DMS114 treated with DMSO at 0.1 percent for 48 hours (cell line): ENCODE results near the gene SPNS1.

Experiments
- DNase-seq: peaks from one replicate; lab custom pipeline; 2025; ENCODE audit not compliant: unreplicated experiment; lab: John Stamatoyannopoulos, UW

The SPNS1 gene

GRCh38 chr16:29025218-29025617 is 50.6 kb downstream of the SPNS1 start:
- no peak for DNase-seq

DNA sequence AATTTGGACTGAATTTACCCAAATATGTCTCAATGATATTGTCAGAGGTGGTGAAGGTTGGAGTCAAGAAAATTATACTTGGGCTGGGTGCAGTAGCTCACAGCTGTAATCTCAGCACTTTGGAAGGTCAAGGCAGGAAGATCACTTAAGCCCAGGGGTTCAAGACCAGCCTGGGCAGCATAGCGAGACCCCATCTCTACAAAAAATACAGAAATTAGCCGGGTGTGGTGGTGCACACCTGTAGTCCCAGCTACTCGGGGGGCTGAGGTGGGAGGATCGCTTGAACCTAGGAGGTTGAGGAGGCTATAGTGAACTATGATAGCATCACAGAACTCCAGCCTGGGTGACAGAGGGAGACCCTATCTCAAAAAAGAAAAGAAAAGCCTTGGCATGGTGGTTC is 51.2 kb downstream of the SPNS1 start:
- DNase-seq, result no peak

DNA sequence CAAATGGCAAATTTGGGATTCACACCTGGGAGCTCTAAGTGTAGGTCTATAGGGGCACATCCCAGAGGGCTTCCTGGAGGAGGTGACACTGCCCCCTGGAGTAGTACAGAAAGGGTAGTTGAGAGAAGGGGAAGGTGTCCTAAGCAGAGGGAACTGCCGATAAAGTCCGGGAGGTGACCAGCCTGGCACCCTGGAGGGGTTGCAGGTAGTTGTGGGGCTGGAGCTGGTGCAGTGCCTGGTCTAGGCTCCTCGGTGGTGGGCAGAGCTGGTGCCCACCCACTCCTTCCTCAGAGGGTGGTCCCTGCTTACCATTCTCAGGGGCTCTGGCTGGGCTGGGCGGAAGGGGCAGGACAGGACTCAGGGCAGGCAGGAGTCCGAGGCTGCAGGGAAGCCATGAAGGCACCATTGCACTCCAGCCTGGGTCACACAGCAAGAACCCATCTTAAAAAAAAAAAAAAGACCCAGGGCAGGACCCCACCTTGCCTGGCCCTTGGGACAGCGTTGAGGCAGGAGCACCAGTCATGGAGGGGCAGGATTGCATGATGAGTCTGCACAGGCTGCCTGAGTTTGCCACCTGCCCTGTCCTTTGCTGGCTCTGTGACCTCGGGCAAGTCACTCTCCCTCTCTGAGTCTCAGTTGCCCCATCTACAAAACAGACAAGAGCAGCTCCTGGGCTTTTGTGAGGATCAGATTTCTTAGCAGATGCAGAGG is 54.0 kb downstream of the SPNS1 start:
- DNase-seq, result no peak

GRCh38 chr16:29029168-29029994 is 54.8 kb downstream of the SPNS1 start:
- no peak for DNase-seq

- DNase-seq, result no peak
Observed at GRCh38 chr16:29030086-29030840, 55.7 kb downstream of the SPNS1 start.
